22Rv1 (cell line): Measurements from ENCODE around the gene ADORA1.

Source experiments
- H3K27ac ChIP-seq: fragments of 450-650 bp; 2 replicates; pipeline ENCODE4 v1.5.1; 2017
- ZFX ChIP-seq: fragments of 450-650 bp; IDR thresholded peaks from 2 replicates; pipeline ENCODE4 v1.6.1; 2017; ENCODE audit warnings: antibody characterized with exemption, borderline replicate concordance
- TF ChIP-seq, protein P1 (sequence below): fragments of 450-650 bp; IDR thresholded peaks from 2 replicates; pipeline ENCODE4 v1.5.1; 2017; ENCODE audit warnings: mild to moderate bottlenecking

ADORA1 gene

DNA sequence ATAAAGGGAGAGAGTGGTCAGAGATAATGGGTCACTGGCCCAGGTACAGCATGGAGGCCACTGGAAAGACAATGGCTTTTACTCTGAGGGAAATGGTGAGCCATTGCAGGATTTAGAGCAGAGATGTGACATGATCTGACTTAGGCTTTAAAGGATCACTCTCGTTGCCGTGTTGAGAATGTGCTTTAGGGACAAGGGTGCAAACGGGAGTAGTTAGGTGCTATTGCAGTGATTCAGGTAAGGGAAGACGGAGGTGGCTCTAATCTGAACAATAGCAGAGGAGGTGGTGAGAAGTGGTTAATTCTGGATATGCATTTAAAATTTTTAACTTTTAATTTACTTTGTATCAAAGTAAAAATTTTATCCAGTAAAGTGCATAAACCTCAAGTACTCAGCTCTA, 9.8 kb downstream of the ADORA1 start:
- TF ChIP-seq ZFX = no peak
- TF ChIP-seq, protein P1, sequence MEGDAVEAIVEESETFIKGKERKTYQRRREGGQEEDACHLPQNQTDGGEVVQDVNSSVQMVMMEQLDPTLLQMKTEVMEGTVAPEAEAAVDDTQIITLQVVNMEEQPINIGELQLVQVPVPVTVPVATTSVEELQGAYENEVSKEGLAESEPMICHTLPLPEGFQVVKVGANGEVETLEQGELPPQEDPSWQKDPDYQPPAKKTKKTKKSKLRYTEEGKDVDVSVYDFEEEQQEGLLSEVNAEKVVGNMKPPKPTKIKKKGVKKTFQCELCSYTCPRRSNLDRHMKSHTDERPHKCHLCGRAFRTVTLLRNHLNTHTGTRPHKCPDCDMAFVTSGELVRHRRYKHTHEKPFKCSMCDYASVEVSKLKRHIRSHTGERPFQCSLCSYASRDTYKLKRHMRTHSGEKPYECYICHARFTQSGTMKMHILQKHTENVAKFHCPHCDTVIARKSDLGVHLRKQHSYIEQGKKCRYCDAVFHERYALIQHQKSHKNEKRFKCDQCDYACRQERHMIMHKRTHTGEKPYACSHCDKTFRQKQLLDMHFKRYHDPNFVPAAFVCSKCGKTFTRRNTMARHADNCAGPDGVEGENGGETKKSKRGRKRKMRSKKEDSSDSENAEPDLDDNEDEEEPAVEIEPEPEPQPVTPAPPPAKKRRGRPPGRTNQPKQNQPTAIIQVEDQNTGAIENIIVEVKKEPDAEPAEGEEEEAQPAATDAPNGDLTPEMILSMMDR = no peak
- no peak overlapping the region for H3K27ac ChIP-seq

DNA sequence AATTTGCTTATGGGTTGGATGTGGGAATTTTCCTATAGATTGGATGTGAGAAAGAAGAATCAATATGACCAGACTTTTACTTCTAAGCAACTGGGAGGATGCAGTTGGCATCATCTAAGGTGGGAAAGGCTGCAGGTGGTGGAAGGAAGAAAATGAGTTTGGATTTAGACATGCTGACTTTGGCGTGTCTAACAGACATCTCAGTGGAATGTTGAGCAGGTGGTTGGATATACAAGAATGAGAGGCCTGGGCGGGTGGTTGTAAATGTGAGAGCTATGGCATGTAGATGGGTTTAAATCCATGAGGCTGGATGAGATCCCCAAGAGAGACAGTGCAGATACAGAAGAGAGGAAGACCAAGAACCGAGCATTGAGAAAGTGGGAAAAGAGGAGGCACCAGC, 10.5 kb downstream of the ADORA1 start:
- H3K27ac ChIP-seq = no peak overlapping the region
- TF ChIP-seq, protein P1 = no peak
- no peak for TF ChIP-seq ZFX

DNA sequence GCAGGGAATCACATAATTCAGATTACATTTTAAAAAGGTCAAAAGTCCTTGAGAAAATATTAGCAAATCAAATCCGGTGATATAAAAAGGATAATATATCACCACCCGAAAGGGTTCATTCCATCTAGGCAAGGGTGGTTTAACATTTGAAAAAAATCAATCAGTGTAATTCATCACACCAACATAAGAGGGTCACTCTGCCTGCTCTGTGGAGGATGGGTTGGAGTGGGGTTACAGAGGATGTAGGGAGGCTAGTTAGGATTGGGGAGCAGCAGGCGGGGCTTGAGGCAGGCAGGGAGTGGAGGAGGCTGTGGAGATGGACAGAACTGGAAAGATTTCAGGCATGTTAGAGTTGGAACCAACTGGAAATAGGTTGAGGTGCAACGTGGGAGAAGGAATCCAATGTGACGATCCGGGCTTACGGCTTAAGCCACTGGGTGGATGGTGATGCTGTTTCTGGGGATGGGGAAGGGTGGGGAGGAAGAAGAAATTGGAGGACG, 12.5 kb downstream of the ADORA1 start:
- TF ChIP-seq ZFX = no peak
- H3K27ac ChIP-seq = no peak overlapping the region

DNA sequence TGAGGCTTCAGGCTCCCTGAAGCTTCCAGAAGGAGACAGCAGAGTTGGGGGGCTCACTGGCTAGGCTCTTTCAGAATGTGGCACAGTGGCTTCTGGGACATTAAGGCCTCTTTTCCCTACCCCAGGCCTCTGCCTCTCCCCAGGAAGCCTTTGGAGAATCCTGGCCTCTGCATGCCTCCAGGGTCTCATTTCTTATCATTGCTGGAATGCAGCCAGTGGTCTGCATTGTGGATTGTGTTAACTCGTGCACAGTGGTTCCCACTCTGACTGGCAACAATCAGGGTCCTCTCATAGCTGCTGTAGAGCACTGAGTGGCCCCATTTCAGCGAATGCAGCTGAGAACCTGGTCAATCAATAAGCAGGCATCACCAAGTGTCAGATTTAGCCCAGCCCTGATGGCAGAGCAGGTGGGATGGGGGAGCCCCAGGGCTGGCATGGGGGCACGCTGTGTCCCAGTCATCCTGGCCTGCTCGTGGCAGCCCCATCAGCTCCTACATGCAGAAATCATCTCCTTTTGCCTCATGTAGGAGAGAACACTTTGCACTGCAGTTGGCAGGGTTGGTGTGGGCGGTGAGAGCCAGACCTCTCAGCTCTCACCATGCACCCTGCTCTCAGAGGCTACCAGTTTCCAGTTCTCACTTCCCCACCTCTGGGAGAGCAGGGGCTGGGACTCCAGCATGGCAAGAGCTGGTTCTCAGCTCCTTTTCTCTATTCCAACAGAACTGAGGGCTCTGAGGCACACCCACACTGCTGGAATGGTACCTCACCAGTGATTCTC, 13.4 kb downstream of the ADORA1 start:
- H3K27ac ChIP-seq = no peak overlapping the region
- TF ChIP-seq, protein P1 = no peak
- no peak for TF ChIP-seq ZFX

DNA sequence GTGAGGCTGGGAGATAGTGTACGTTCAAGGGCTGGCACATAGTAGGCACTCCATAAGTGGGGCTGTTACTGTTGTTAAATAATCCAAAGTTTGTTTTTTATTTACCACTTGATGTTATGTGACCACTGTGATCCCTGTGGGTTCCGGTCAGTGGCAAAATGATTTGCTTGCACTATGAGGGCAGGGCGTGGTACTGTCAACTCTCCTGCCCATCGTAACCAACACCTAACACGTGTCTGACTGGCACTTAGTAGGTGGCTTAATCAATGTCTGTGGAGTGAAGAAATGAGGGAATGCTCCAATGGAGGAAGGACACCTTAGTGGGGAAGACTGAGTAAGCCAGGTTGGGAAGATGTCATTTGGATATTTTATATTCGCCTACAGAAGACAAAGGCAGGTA, 14.6 kb downstream of the ADORA1 start:
- no peak overlapping the region for H3K27ac ChIP-seq
- TF ChIP-seq ZFX = no peak
- TF ChIP-seq, protein P1 = no peak

DNA sequence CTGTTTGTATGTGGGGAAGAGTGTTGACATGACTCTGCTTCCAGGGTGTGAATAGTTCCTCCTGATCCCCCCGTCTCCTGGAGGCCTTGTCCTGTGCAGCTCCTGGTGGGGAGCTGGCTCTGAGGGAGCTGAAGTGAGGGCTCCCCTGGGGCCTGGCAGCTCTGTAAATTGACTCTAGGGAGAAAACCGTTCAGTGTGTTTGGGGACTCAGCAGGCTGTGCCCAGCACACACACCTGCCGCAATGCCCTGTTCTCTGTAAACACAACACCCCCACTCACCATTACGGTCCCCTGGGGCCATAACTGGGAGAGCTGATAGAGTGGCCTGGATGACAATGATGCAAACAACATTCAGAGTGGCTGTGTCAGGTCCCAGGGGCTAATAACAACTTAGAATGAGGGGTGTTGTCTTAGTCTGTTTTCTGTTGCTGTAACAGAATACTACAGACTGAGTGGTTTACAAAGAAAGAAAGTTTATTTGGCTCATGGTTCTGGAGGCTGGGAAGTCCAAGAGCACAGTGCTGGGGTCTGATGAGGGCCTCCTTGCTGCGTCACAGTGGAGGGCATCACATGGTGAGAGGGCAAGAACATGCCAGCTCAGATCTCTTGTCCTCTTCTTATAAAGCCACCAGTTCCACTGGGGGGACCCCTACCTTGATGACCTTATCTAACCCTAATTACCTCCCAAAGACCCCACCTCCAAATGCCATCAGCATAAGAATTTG, 15.3 kb downstream of the ADORA1 start:
- H3K27ac ChIP-seq = no peak overlapping the region
- TF ChIP-seq, protein P1 = no peak
- TF ChIP-seq ZFX = no peak

DNA sequence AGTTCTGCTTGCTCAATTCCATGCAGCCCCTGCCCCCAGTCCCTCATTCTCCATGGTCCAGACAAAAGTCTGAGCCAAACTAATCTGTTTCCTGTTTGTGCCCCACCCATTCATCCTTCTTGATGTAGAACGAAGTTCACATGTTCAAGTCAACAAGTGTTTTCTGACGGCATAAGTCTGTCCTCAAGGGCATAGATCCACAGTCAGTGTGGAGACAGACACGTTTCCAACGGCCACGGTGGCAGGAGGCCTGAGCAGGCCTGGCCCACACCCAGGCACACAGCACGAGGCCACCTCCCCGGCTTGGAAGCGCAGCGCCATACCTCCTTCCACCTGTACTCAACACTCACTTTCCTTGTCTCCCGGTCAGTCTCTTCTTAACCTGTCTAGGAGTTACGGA, 16.1 kb downstream of the ADORA1 start:
- H3K27ac ChIP-seq = no peak overlapping the region
- TF ChIP-seq, protein P1 = no peak
- TF ChIP-seq ZFX = no peak
